WTC11 (cell line): ENCODE data around the gene ARL4C. TPM values are rescaled to one million over a fixed set of nuclear protein-coding genes. Genes with fewer than 3 reads are reported as not detected.

Experiments
- ATAC-seq: fragments of 200-7000 bp; cut with Tn5 transposase; 2 replicates; pipeline ENCODE4 v1.10.0; 2021; ENCODE audit warnings: mild to moderate bottlenecking, moderate library complexity
- CTCF ChIA-PET: fragments of 300-600 bp; sonication (Branson Sonifier 250); formaldehyde crosslinking; loops from one replicate; lab custom pipeline; 2021; ENCODE audit warnings: antibody characterized with exemption; lab: Charles Lee
- POLR2A ChIA-PET: fragments of 350-600 bp; sonication (Branson Sonifier 250); formaldehyde crosslinking; loops from one replicate; lab custom pipeline; 2021; ENCODE audit warnings: antibody characterized with exemption; lab: Charles Lee
- DNase-seq: peaks from one replicate; pipeline ENCODE4 v3.0.0; 2021; ENCODE audit warnings: low spot score
- H3K27ac Mint-ChIP-seq: 2 replicates; pipeline ENCODE4 v1.8.0; 2021; ENCODE audit warnings: mixed read lengths
- H3K27me3 Mint-ChIP-seq: 2 replicates; pipeline ENCODE4 v1.8.0; 2021; ENCODE audit warnings: low read depth, mild to moderate bottlenecking, moderate library complexity, mixed read lengths
- H3K36me3 Mint-ChIP-seq: 2 replicates; pipeline ENCODE4 v1.8.0; 2021; ENCODE audit warnings: mixed read lengths
- H3K4me1 Mint-ChIP-seq: 2 replicates; pipeline ENCODE4 v1.8.0; 2022; ENCODE audit warnings: mixed read lengths
- H3K4me3 Mint-ChIP-seq: 2 replicates; pipeline ENCODE4 v1.8.0; 2021; ENCODE audit warnings: mild to moderate bottlenecking, moderate library complexity, mixed read lengths
- H3K9me3 Mint-ChIP-seq: 2 replicates; pipeline ENCODE4 v1.8.0; 2021; ENCODE audit warnings: mixed read lengths
- ATF1 ChIP-seq: sonication (generic); formaldehyde crosslinking; IDR thresholded peaks from 2 replicates; pipeline ENCODE4 v1.8.1; 2023; ENCODE audit warnings: mild to moderate bottlenecking, moderate library complexity, missing genetic modification reagents
- ESRRA ChIP-seq: sonication (generic); formaldehyde crosslinking; IDR thresholded peaks from 2 replicates; pipeline ENCODE4 v1.8.1; 2022; ENCODE audit warnings: mild to moderate bottlenecking, missing genetic modification reagents, borderline replicate concordance
- ETV6 ChIP-seq: sonication (generic); formaldehyde crosslinking; IDR thresholded peaks from 2 replicates; pipeline ENCODE4 v1.8.1; 2022; ENCODE audit warnings: mild to moderate bottlenecking, missing genetic modification reagents
- FOXP4 ChIP-seq: sonication (generic); formaldehyde crosslinking; IDR thresholded peaks from 2 replicates; pipeline ENCODE4 v1.8.0; 2022; ENCODE audit warnings: mild to moderate bottlenecking, missing genetic modification reagents
- IRF2 ChIP-seq: sonication (generic); formaldehyde crosslinking; IDR thresholded peaks from 2 replicates; pipeline ENCODE4 v1.8.0; 2022; ENCODE audit warnings: low read depth, missing genetic modification reagents, borderline replicate concordance
- JUN ChIP-seq: sonication (generic); formaldehyde crosslinking; IDR thresholded peaks from 2 replicates; pipeline ENCODE4 v1.8.0; 2023; ENCODE audit warnings: mild to moderate bottlenecking, missing genetic modification reagents
- NFE2L1 ChIP-seq: sonication (generic); formaldehyde crosslinking; IDR thresholded peaks from 2 replicates; pipeline ENCODE4 v1.8.1; 2023; ENCODE audit warnings: missing genetic modification reagents
- PRRX2 ChIP-seq: fragments of 250-450 bp; sonication (Bioruptor Pico); IDR thresholded peaks from 2 replicates; pipeline ENCODE4 v1.8.0; 2021; ENCODE audit warnings: mild to moderate bottlenecking
- TCF7 ChIP-seq: sonication (generic); formaldehyde crosslinking; IDR thresholded peaks from 2 replicates; pipeline ENCODE4 v1.8.0; 2022; ENCODE audit warnings: mild to moderate bottlenecking, low read depth, missing genetic modification reagents, moderate library complexity
- ZNF219 ChIP-seq: sonication (generic); formaldehyde crosslinking; IDR thresholded peaks from 2 replicates; pipeline ENCODE4 v1.8.0; 2023; ENCODE audit warnings: missing genetic modification reagents, mild to moderate bottlenecking, borderline replicate concordance
- ZNF232 ChIP-seq: sonication (generic); formaldehyde crosslinking; IDR thresholded peaks from 2 replicates; pipeline ENCODE4 v1.8.0; 2022; ENCODE audit warnings: mild to moderate bottlenecking, missing genetic modification reagents
- total RNA-seq: library from RNA; stranded (reverse); gene quantifications from 3 replicates; pipeline ENCODE4 v1.2.3, GENCODE V29; 2021
- TF ChIP-seq, protein P1 (sequence below): sonication (generic); formaldehyde crosslinking; IDR thresholded peaks from 2 replicates; pipeline ENCODE4 v1.8.0; 2023; ENCODE audit warnings: missing genetic modification reagents
- TF ChIP-seq, protein P2 (sequence below): sonication (generic); formaldehyde crosslinking; IDR thresholded peaks from 2 replicates; pipeline ENCODE4 v1.8.0; 2022; ENCODE audit warnings: mild to moderate bottlenecking, missing genetic modification reagents
- TF ChIP-seq, protein P3 (sequence below): sonication (generic); formaldehyde crosslinking; IDR thresholded peaks from 2 replicates; pipeline ENCODE4 v1.8.1; 2022; ENCODE audit warnings: low read depth, mild to moderate bottlenecking, moderate library complexity, missing genetic modification reagents, borderline replicate concordance
- TF ChIP-seq, protein P4 (sequence below): sonication (generic); formaldehyde crosslinking; IDR thresholded peaks from 2 replicates; pipeline ENCODE4 v1.8.1; 2022; ENCODE audit warnings: low read depth, missing genetic modification reagents, borderline replicate concordance
- TF ChIP-seq, protein P5 (sequence below): fragments of 250-450 bp; sonication (Bioruptor Pico); IDR thresholded peaks from 2 replicates; pipeline ENCODE4 v1.9.0; 2021; ENCODE audit warnings: moderate library complexity, mild to moderate bottlenecking, inconsistent platforms, borderline replicate concordance

The ARL4C gene
- total RNA-seq, 1 experiment from 2014 or later: 10.6 TPM

GRCh38 chr2:234528410-234529148 lies 31.7 kb upstream of the ARL4C start (continued):
- no peak for TF ChIP-seq ZNF219 (CRISPR knock-in tag)
- TF ChIP-seq NFE2L1 (CRISPR knock-in tag): no peak
- no peak for TF ChIP-seq IRF2 (CRISPR knock-in tag)
- TF ChIP-seq ESRRA: no peak
- TF ChIP-seq PRRX2: no peak
- TF ChIP-seq TCF7 (CRISPR knock-in tag): no peak
- TF ChIP-seq, all 79 proteins: peak for 0

DNA sequence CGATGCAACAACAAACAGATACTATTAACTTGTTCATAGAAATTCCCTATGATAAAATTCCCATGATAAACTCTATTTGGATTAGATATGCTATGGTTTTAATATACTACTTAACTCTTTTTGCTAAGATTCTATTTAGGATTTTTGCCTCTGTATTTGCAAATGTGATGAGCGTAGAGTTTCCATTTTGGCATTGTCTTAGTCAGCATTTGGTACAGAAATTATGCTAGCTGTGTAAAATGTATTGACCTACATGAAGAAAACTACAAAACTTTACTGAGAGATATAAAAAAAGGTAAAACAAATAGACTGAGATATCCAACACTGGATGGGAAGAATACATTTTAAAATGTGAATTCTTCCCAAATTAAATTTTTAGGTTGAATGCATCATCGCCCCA lies 29.8 kb upstream of the ARL4C start:
- no peak overlapping the region for H3K27ac Mint-ChIP-seq
- CTCF ChIA-PET: no interaction called here
- POLR2A ChIA-PET: no interaction called here

More for the DNA sequence above, 29.8 kb upstream of the ARL4C start:
- H3K36me3 Mint-ChIP-seq: peaks cover 6% of the 10 kb centered on the region
- H3K4me3 Mint-ChIP-seq: no peak overlapping the region
- no peak for DNase-seq
- no peak for TF ChIP-seq JUN (CRISPR knock-in tag)
- no peak for TF ChIP-seq ESRRA
- TF ChIP-seq, protein P1, sequence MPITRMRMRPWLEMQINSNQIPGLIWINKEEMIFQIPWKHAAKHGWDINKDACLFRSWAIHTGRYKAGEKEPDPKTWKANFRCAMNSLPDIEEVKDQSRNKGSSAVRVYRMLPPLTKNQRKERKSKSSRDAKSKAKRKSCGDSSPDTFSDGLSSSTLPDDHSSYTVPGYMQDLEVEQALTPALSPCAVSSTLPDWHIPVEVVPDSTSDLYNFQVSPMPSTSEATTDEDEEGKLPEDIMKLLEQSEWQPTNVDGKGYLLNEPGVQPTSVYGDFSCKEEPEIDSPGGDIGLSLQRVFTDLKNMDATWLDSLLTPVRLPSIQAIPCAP: no peak
- TF ChIP-seq, protein P2, sequence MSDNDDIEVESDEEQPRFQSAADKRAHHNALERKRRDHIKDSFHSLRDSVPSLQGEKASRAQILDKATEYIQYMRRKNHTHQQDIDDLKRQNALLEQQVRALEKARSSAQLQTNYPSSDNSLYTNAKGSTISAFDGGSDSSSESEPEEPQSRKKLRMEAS (CRISPR knock-in tag): no peak
- TF ChIP-seq, protein P3, sequence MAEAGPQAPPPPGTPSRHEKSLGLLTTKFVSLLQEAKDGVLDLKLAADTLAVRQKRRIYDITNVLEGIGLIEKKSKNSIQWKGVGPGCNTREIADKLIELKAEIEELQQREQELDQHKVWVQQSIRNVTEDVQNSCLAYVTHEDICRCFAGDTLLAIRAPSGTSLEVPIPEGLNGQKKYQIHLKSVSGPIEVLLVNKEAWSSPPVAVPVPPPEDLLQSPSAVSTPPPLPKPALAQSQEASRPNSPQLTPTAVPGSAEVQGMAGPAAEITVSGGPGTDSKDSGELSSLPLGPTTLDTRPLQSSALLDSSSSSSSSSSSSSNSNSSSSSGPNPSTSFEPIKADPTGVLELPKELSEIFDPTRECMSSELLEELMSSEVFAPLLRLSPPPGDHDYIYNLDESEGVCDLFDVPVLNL: no peak
- no peak for TF ChIP-seq ETV6 (CRISPR knock-in tag)
- TF ChIP-seq, protein P4, sequence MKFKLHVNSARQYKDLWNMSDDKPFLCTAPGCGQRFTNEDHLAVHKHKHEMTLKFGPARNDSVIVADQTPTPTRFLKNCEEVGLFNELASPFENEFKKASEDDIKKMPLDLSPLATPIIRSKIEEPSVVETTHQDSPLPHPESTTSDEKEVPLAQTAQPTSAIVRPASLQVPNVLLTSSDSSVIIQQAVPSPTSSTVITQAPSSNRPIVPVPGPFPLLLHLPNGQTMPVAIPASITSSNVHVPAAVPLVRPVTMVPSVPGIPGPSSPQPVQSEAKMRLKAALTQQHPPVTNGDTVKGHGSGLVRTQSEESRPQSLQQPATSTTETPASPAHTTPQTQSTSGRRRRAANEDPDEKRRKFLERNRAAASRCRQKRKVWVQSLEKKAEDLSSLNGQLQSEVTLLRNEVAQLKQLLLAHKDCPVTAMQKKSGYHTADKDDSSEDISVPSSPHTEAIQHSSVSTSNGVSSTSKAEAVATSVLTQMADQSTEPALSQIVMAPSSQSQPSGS (CRISPR knock-in tag): no peak
- TF ChIP-seq ATF1 (CRISPR knock-in tag): no peak
- TF ChIP-seq FOXP4 (CRISPR knock-in tag): no peak
- TF ChIP-seq, protein P5, sequence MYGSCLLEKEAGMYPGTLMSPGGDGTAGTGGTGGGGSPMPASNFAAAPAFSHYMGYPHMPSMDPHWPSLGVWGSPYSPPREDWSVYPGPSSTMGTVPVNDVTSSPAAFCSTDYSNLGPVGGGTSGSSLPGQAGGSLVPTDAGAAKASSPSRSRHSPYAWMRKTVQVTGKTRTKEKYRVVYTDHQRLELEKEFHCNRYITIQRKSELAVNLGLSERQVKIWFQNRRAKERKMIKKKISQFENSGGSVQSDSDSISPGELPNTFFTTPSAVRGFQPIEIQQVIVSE: no peak
- no peak for TF ChIP-seq ZNF232
- no peaks in the 10 kb centered on the region; the same call in 1 of the 2 replicates for H3K27me3 Mint-ChIP-seq
- peaks cover 21% of the 10 kb centered on the region for H3K9me3 Mint-ChIP-seq
- H3K4me1 Mint-ChIP-seq: peaks cover 24% of the 10 kb centered on the region
- no peak for ATAC-seq
